Astrocyte of the hippocampus (primary cell): ENCODE data around the gene CRTC1.

Experiments used
- DNase-seq: peaks from one replicate; pipeline ENCODE4 v3.0.0; 2011; ENCODE audit warnings: low read depth, low spot score

The CRTC1 gene

GRCh38 chr19:18781047-18781600, 97.6 kb downstream of the CRTC1 start:
- DNase-seq = no peak

GRCh38 chr19:18781885-18782527, 98.5 kb downstream of the CRTC1 start:
- DNase-seq = no peak

- DNase-seq = no peak
Measured at GRCh38 chr19:18782559-18783225, 99.2 kb downstream of the CRTC1 start.

- no peak for DNase-seq
Measured at GRCh38 chr19:18783958-18784785, 100.7 kb downstream of the CRTC1 start.

- no peak for DNase-seq
Measured at GRCh38 chr19:18784786-18785120, 101.3 kb downstream of the CRTC1 start.

- DNase-seq = peak; percentile 73
Measured at GRCh38 chr19:18785179-18786124, 102.0 kb downstream of the CRTC1 start.

GRCh38 chr19:18788529-18789421, 105.3 kb downstream of the CRTC1 start:
- no peak for DNase-seq

GRCh38 chr19:18789422-18789869, 106.0 kb downstream of the CRTC1 start:
- DNase-seq = no peak

GRCh38 chr19:18789883-18790565, 106.5 kb downstream of the CRTC1 start:
- peak; percentile 42 for DNase-seq

- no peak for DNase-seq
Measured at GRCh38 chr19:18790566-18791314, 107.3 kb downstream of the CRTC1 start, which contains the start of gene COMP. COMP (minus strand) TSS chr19:18791305; CDS start chr19:18791269, 36 bp downstream.

- DNase-seq = no peak
Measured at GRCh38 chr19:18791315-18791678, 107.8 kb downstream of the CRTC1 start.

- DNase-seq = no peak
Measured at GRCh38 chr19:18792661-18793060, 109.2 kb downstream of the CRTC1 start.

- DNase-seq = no peak
Measured at GRCh38 chr19:18793144-18794028, 109.9 kb downstream of the CRTC1 start.

- no peak for DNase-seq
Measured at GRCh38 chr19:18794029-18794313, 110.5 kb downstream of the CRTC1 start.

GRCh38 chr19:18794692-18795091, 111.2 kb downstream of the CRTC1 start:
- no peak for DNase-seq

GRCh38 chr19:18795540-18795939, 112.1 kb downstream of the CRTC1 start:
- DNase-seq = peak; percentile 72

GRCh38 chr19:18796239-18796638, 112.8 kb downstream of the CRTC1 start:
- no peak for DNase-seq
